HK-2 (cell line): ENCODE data around the gene USP35.
"Not testable (repeated sequence)": the region's sequence is repeated elsewhere in the genome, so short reads cannot be mapped to it uniquely, and the experiment has no call there.

Source experiments
- DNase-seq: peaks from one replicate; pipeline ENCODE4 v3.0.0-alpha.2; 2018; ENCODE audit not compliant: unreplicated experiment

Gene USP35

DNA sequence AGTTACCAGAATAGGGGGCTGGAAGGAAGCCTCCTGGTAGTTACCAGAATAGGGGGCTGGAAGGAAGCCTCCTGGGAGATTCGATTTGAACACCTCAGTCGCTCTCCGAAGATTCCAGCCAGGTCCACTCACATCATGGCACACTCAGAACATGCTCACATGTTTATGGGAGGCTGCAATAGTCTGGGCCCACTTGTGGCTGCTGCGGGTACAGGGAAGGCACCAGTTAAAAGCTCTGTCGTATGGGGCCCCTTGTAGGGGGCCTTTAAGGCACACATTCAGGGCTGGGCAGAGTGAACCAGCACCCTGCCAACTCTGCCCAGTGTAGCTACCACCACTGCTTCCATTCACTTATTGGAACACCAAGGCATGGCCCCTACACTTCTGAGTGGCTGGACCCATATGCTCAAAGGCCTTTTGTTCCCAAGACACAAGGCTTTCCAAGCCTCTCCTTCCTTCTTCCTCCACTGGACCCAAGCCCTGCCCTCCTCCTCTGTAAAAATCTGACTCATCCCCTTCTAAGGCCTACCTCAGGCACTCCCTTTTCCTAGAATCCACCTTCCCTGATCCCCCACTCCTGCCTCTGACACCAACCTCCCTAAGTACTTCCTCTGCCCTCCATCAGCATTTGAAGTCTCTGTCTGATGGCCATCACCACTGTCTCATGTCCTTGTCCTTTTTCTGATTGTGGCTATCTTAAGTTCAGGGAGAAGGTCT, 28.0 kb downstream of the USP35 start:
- DNase-seq, result no peak

- DNase-seq, result no peak
These were observed 29.2 kb downstream of the USP35 start for GRCh38 chr11:78217650-78218541.

- no peak for DNase-seq
These were observed 30.2 kb downstream of the USP35 start for GRCh38 chr11:78218707-78219492.

- no peak for DNase-seq
These were observed 30.9 kb downstream of the USP35 start for GRCh38 chr11:78219493-78220217.

DNA sequence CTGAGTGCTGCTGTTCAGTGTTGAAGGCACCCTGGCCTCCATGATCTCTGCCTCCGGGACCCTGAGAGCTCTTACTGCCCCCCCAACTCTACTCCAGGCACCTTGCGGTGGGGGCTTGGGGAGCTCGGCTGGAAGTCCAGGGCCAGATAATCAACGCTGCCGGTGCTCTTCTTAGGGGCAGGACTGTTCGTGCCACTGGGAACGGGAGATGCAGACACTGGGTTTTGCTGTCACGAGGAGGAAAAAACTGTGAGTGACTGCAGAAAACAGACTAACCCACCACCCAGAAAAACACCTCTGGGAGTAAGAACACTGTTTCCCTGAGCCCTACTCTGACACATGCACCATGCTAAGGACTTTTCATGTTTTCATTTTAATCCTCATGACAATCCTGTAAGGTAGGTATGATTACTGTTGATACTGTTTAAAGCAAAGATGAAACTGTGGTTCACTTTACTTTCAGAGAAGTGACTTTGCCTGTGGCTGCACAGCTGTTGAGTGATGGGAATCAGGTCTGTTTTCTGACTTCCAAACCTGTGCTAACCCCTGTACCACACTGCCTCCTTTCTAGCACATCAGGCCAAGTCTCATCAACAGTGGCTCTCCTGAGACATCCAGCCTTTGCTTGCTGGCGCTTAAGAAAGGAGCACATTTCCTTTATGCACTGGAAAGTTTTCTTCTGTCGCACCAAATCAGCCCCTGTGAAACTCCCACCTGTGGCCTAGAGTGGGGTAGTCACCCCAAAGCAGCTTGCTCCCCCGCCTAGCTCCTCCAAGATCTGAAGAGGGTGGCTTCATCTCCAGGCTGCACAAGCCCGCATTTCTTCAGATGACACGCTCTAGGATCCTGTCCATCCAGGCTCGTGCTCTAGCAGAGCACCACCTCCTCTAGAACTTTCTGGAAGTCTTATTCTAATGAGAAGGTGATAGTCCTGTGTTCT, 31.8 kb downstream of the USP35 start:
- DNase-seq, result no peak

DNA sequence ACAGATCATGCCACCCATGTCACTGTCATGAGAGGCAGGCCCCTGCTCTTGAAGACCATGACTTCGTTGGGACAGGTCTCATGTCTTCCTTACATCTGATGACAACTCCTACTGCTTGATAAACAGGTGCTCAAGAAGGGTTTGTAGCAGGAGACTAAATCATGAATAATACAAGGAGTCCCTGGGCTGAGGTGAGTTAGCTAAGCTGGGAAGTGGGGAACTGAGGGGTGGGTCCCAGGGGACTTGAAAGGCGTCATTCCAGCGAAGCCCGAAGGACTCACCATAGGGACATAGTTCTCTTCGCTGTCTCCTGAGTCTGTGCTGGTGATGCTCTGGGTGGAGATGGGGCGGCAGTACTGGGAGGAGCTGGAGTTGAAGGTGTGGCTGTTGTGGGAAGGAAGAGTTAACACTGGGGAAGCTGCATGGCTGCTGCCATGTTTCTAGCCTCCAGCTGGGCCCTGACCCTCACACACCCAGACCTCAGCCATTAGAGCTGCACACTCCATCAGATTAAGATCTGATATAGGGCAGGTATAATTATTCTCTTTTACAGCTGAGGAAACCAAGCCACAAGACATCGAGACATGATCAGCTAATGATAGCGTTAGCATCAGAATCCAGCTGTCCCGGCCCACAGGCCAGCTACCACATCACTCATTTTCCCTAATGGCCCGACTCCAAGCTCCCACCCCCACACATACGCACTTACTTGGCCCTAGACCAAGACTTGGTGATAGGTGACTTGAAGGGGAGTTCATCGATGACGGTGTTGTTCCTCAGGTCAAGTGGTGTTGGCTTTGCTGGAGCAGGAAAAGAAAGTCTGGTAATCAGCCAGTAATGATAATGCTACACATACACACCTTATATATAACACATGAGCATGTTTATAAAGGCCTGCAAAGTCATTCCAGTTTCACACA, 32.9 kb downstream of the USP35 start:
- DNase-seq, result no peak

GRCh38 chr11:78222726-78223125, 34.0 kb downstream of the USP35 start:
- DNase-seq, result not testable (repeated sequence)

- no peak for DNase-seq
These were observed 34.7 kb downstream of the USP35 start for GRCh38 chr11:78223320-78223954.

- DNase-seq, result no peak
These were observed 35.8 kb downstream of the USP35 start for GRCh38 chr11:78224506-78224905.

DNA sequence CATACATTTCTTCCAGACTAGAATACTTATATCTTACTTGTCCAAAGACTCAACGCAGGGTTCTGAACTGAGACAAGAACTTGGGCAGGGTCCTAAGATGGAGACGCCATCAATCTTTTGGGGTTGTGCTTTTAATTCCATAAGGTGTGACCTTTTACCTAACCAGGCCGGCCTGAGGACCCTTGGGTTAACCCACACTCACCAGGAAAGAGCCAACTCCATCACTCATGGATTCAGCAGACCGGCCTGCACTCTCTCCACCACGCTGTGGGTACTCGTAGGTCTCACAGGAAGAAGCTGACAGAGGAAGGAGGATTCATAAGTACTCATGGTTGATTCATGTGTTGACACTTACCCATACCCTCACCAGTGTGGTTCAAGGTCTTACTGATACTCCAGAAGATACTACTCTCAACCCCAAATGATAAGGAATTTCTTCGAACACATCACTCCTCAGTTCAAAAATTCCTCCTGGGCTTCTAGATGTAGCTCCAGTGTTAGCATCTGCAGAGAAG, 36.2 kb downstream of the USP35 start:
- DNase-seq, result no peak

DNA sequence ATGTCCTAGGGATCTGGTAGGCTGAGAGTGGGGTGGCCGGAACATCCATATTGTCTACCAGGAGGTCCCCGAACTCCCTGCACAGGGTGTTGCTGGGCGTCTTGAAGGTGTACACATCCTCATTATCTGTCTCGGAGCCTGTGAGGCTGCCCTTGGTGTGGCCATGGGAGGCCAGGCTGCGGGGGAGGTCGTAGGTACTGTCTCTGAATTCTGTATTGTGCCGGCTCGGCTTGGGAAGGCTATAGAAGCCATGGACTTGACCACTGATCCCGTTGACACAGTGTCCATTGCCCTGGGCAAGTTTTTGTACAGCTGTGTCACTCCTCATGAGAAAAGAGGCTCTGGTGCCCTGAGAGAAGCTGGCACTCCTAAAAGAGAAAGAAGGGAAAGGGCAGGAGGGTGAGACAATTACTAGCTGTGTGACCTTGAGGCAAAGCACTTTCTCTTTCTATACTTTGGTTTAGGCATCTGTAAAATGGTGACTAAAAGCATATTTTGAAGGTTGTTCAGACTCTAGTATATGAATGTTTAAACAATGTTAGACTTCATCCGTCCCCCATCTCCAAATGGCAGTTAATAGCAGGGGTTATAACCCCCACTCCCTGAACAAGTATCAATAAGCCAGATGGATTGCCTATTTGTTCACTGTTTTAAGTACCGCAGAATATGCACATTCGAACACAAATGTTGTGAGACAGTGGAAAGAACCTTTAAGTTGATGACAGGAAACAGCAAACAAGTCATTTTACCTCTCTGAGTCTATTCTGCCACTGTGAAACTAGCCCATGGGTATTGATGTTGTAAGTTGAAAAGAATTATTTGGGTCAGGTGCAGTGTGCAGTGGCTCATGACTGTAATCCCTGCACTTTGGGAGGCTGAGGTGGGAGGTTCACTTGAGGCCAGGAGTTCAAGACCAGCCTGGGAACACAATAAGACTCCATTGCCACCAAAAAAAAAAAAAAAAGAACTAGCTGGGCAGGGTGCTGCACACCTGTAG, 38.3 kb downstream of the USP35 start:
- DNase-seq, result no peak

- no peak for DNase-seq
These were observed 39.2 kb downstream of the USP35 start for GRCh38 chr11:78227921-78228320.

- no peak for DNase-seq
These were observed 39.7 kb downstream of the USP35 start for GRCh38 chr11:78228467-78228866.

DNA sequence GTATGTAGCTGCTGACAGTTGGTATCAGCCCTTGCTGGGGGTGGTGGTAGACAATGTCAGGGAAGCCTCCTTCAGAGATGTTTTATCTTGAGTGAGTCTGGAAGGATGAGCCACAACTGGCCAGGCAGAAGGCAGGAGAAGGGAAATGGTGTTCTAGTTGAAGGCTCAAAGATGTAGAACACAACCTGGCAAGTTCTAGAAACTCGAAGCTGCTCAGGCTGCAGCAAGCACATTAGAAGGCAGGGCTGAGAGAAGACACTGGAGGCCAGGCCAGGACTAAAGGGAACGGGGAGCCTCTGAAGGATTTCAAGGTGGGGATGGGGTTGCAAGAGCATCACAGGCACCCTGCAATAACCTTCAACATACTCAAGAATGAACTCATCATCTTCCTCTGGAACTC, 40.4 kb downstream of the USP35 start:
- no peak for DNase-seq

- DNase-seq, result no peak
These were observed 41.6 kb downstream of the USP35 start for GRCh38 chr11:78230161-78230877.

GRCh38 chr11:78231962-78232501, 43.3 kb downstream of the USP35 start:
- DNase-seq, result no peak
